Stomach smooth muscle (tissue), 2 donors: ENCODE results near the gene PCNX4.

Experiments used
- H3K27ac ChIP-seq: one replicate; pipeline ENCODE4 v1.7.0; 2013; ENCODE audit warnings: mild to moderate bottlenecking, low read length, inconsistent platforms
- H3K27me3 ChIP-seq, 2 donors: one replicate each; pipeline ENCODE4 v1.7.0; 2013; ENCODE audit warnings: low read length in 2 of 2; ENCODE audit not compliant: insufficient read depth in 2 of 2, control insufficient read depth in 1 of 2
- H3K36me3 ChIP-seq, 2 donors: one replicate each; pipeline ENCODE4 v1.7.0; 2013; ENCODE audit warnings: low read length in 2 of 2; ENCODE audit not compliant: control insufficient read depth in 2 of 2, insufficient read depth in 2 of 2
- H3K4me1 ChIP-seq: one replicate; pipeline ENCODE4 v1.7.0; 2013; ENCODE audit warnings: low read length; ENCODE audit not compliant: control insufficient read depth, insufficient read depth
- H3K4me3 ChIP-seq, 2 donors: one replicate each; pipeline ENCODE4 v1.7.0; 2013; ENCODE audit warnings: low read length in 2 of 2
- H3K9ac ChIP-seq, 2 donors: one replicate each; pipeline ENCODE4 v1.7.0; 2013; ENCODE audit warnings: low read length in 2 of 2, mild to moderate bottlenecking in 1 of 2
- H3K9me3 ChIP-seq, 2 donors: one replicate each; pipeline ENCODE4 v1.7.0; 2013; ENCODE audit warnings: low read length in 2 of 2; ENCODE audit not compliant: control insufficient read depth in 2 of 2
- donor health status: healthy.
- donor health status: Pancreatic carcinoma.

The PCNX4 gene

DNA sequence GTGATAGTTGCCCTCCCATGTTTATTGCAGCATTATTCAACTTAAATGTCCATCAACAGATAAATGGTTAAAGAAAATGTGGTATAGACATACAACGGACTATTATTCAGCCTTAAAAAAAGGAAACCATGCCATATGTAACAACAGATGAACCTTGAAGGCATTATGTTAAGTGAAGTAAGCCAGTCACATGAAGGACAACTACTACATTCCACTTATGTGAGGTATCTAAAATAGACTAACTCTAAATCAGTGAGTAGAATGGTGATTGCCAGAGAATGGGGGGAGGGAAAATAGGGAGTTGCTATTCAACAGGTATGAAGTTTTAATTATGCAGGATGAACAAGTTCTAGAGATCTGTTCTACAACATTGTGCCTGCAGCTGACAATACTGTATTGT lies 10.1 kb downstream of the PCNX4 start:
- Histone ChIP-seq H3K9ac (no peak overlapping the region), H3K27ac (no peak overlapping the region), H3K4me3 (no peak overlapping the region), H3K9me3 (no peaks in the 10 kb centered on the region), H3K4me1 (no peaks in the 10 kb centered on the region), H3K27me3 (no peaks in the 10 kb centered on the region), H3K36me3 (no peaks in the 10 kb centered on the region)

DNA sequence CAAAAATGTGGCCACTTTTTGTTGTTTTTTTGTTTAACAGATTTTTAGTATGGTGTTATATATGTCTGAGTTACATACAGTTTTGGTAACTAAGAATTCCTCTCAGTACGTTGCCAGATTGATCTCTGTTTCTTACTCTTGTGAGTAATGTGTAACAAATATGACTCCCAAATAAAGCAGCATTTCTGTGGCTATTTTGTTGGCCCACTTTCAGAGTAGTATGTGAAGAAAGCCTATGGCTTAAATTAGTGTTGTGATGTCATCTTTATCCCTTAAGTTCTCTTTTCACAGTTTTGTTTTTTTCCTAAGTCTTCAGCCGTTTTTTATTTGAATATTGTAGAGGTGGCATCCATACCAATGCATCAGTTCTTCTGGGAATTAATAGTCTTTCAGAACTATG lies 10.7 kb downstream of the PCNX4 start:
- H3K9ac ChIP-seq, result no peak overlapping the region
- no peaks in the 10 kb centered on the region for H3K36me3 ChIP-seq
- no peaks in the 10 kb centered on the region for H3K4me1 ChIP-seq
- no peak overlapping the region for H3K27ac ChIP-seq
- H3K9me3 ChIP-seq, result no peaks in the 10 kb centered on the region
- H3K4me3 ChIP-seq, result no peak overlapping the region
- no peaks in the 10 kb centered on the region for H3K27me3 ChIP-seq

- H3K27me3 ChIP-seq, result no peaks in the 10 kb centered on the region
- no peak overlapping the region for H3K4me3 ChIP-seq
- H3K4me1 ChIP-seq, result no peaks in the 10 kb centered on the region
- no peak overlapping the region for H3K27ac ChIP-seq
- no peak overlapping the region for H3K9ac ChIP-seq
- peaks cover 0 to 6% of the 10 kb centered on the region in 2 donors for H3K36me3 ChIP-seq
- no peaks in the 10 kb centered on the region for H3K9me3 ChIP-seq
Measured at GRCh38 chr14:60106339-60106738, 14.6 kb downstream of the PCNX4 start.

GRCh38 chr14:60107477-60107876 lies 15.8 kb downstream of the PCNX4 start:
- Histone ChIP-seq H3K9ac (no peak overlapping the region), H3K4me3 (no peak overlapping the region), H3K36me3 (peaks cover 0 to 6% of the 10 kb centered on the region in 2 donors), H3K4me1 (no peaks in the 10 kb centered on the region), H3K9me3 (no peaks in the 10 kb centered on the region), H3K27ac (no peak overlapping the region), H3K27me3 (no peaks in the 10 kb centered on the region)

- Histone ChIP-seq H3K9me3 (no peaks in the 10 kb centered on the region), H3K4me3 (no peak overlapping the region), H3K9ac (no peak overlapping the region), H3K36me3 (peaks cover 0 to 14% of the 10 kb centered on the region in 2 donors), H3K27ac (no peak overlapping the region), H3K4me1 (no peaks in the 10 kb centered on the region), H3K27me3 (no peaks in the 10 kb centered on the region)
Measured at GRCh38 chr14:60111732-60112131, 20.0 kb downstream of the PCNX4 start.

DNA sequence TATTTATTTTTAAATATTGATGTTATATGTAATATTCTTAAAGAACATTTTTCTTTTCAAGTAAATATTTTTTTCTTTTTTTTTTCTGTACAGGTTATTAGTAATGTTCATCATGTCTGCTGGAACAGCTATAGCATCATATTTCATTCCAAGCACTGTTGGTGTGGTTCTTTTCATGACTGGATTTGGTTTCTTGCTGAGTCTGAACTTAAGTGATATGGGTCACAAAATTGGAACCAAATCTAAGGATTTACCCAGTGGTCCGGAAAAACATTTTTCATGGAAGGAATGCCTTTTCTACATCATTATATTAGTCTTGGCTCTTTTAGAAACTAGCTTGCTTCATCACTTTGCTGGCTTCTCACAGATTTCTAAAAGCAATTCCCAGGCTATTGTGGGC lies 23.2 kb downstream of the PCNX4 start:
- Histone ChIP-seq H3K27me3 (no peaks in the 10 kb centered on the region), H3K4me1 (no peaks in the 10 kb centered on the region), H3K4me3 (no peak overlapping the region), H3K27ac (no peak overlapping the region), H3K9me3 (no peaks in the 10 kb centered on the region), H3K9ac (no peak overlapping the region), H3K36me3 (peaks cover 2 to 24% of the 10 kb centered on the region in 2 donors)

DNA sequence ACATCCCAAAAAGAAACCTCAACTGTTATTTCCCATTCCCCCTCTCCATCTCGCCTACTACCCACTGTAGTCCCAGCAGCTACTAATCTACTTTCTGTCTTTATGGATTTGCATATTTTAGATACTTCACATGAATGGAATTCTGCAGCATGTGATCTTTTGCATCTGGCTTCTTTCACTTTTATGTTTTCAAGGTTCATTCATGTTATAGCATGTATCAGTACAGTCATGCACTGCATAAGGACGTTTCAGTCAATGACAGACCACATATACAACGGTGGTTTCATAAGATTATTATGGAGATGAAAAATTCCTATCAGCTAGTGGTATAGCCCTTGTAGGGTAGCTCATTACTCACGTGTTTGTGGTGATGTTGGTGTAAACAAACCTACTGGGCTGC lies 24.5 kb downstream of the PCNX4 start:
- Histone ChIP-seq H3K36me3 (peaks cover 5 to 27% of the 10 kb centered on the region in 2 donors), H3K27me3 (no peaks in the 10 kb centered on the region), H3K4me3 (no peak overlapping the region), H3K4me1 (no peaks in the 10 kb centered on the region), H3K27ac (no peak overlapping the region), H3K9ac (no peak overlapping the region), H3K9me3 (no peaks in the 10 kb centered on the region)

GRCh38 chr14:60125918-60126317 lies 34.2 kb downstream of the PCNX4 start:
- Histone ChIP-seq H3K9ac (no peak overlapping the region), H3K9me3 (no peaks in the 10 kb centered on the region), H3K27me3 (no peaks in the 10 kb centered on the region), H3K27ac (no peak overlapping the region), H3K4me1 (no peaks in the 10 kb centered on the region), H3K36me3 (peaks cover 22 to 38% of the 10 kb centered on the region in 2 donors), H3K4me3 (no peak overlapping the region)

DNA sequence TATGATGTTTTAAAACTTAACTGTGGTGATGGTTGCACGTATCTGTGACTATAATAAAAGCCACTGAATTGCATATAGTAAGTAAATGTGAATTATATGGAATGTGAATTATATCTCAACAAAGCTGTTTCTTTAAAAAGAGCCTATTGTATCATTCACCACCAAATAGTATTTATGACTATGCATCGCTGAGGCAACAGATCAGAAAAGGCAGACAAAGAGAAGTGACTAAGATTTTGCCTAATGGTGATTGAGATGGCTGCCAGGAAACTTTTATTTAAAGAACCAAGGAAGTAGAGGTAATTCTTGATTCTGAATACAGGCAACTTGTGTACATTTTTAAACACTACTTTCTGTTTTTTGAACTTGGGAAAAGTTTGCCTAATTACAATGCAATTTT lies 41.8 kb downstream of the PCNX4 start:
- Histone ChIP-seq H3K27ac (no peak overlapping the region), H3K4me1 (no peaks in the 10 kb centered on the region), H3K27me3 (no peaks in the 10 kb centered on the region), H3K9ac (no peak overlapping the region), H3K9me3 (no peaks in the 10 kb centered on the region), H3K4me3 (no peak overlapping the region), H3K36me3 (peaks cover 2 to 3% of the 10 kb centered on the region in 2 donors)

DNA sequence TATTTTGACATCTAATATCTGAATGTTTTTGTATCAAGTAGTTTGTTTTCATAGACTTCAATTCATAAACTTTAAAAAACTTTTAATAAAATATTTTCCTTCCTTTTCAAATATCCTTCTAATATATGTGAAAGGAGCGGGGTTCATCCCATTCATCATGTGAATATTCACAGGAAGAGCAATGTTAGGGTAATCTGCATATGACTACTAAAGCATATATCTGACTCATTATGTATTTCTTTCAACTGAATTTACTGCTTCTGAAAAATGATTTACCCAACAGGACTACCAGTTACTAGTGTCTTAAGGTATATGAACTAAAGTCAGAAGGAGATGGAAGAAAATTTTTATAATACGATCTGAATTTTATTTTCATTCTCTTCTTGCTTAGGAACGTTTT lies 43.0 kb downstream of the PCNX4 start:
- no peak overlapping the region for H3K4me3 ChIP-seq
- no peak overlapping the region for H3K9ac ChIP-seq
- peaks cover 2 to 3% of the 10 kb centered on the region in 2 donors for H3K36me3 ChIP-seq
- H3K4me1 ChIP-seq, result no peaks in the 10 kb centered on the region
- no peaks in the 10 kb centered on the region for H3K9me3 ChIP-seq
- H3K27me3 ChIP-seq, result no peaks in the 10 kb centered on the region
- no peak overlapping the region for H3K27ac ChIP-seq

- no peak overlapping the region for H3K4me3 ChIP-seq
- no peak overlapping the region for H3K9ac ChIP-seq
- H3K27ac ChIP-seq, result no peak overlapping the region
- peaks cover 16 to 17% of the 10 kb centered on the region in 2 donors for H3K36me3 ChIP-seq
- H3K9me3 ChIP-seq, result no peaks in the 10 kb centered on the region
- no peaks in the 10 kb centered on the region for H3K27me3 ChIP-seq
- no peaks in the 10 kb centered on the region for H3K4me1 ChIP-seq
Measured at GRCh38 chr14:60151715-60152114, 60.0 kb downstream of the PCNX4 start.
